ENCODE measurements around the gene COL4A1.

The COL4A1 gene

GRCh38 chr13:110282316-110282841, 24.6 kb downstream of the COL4A1 start:
- TF ChIP-seq FOXP2 (optimal IDR thresholded peaks at IDR 0.05; ENCODE audit: borderline replicate concordance, extremely low read depth, extremely low read length, insufficient read depth) (no peak), POLR2AphosphoS5 (IDR thresholded peaks at IDR 0.05; ENCODE audit: low read depth, low read length) (no peak), REST (IDR thresholded peaks at IDR 0.05; ENCODE audit: insufficient read depth in 1 of 2, low read depth in 2 of 2, low read length in 2 of 2) (no peak), TAF1 (IDR thresholded peaks at IDR 0.05; ENCODE audit: borderline replicate concordance, insufficient read depth, low read length) (no peak), SIN3A (IDR thresholded peaks at IDR 0.05; ENCODE audit: borderline replicate concordance, insufficient read depth, low read length) (no peak)

- no peak for TF ChIP-seq REST (IDR thresholded peaks at IDR 0.05; ENCODE audit: insufficient read depth in 1 of 2, low read depth in 2 of 2, low read length in 2 of 2)
- TF ChIP-seq TAF1 (IDR thresholded peaks at IDR 0.05; ENCODE audit: borderline replicate concordance, insufficient read depth, low read length) = no peak
- TF ChIP-seq SIN3A (IDR thresholded peaks at IDR 0.05; ENCODE audit: borderline replicate concordance, insufficient read depth, low read length) = no peak
- no peak for TF ChIP-seq POLR2AphosphoS5 (IDR thresholded peaks at IDR 0.05; ENCODE audit: low read depth, low read length)
- TF ChIP-seq FOXP2 (optimal IDR thresholded peaks at IDR 0.05; ENCODE audit: borderline replicate concordance, extremely low read depth, extremely low read length, insufficient read depth) = no peak
Observed at GRCh38 chr13:110281736-110282135, 25.2 kb downstream of the COL4A1 start.

GRCh38 chr13:110280985-110281688, 25.8 kb downstream of the COL4A1 start:
- TF ChIP-seq REST (IDR thresholded peaks at IDR 0.05; ENCODE audit: insufficient read depth in 1 of 2, low read depth in 2 of 2, low read length in 2 of 2) (no peak), TAF1 (IDR thresholded peaks at IDR 0.05; ENCODE audit: borderline replicate concordance, insufficient read depth, low read length) (no peak), FOXP2 (optimal IDR thresholded peaks at IDR 0.05; ENCODE audit: borderline replicate concordance, extremely low read depth, extremely low read length, insufficient read depth) (no peak), SIN3A (IDR thresholded peaks at IDR 0.05; ENCODE audit: borderline replicate concordance, insufficient read depth, low read length) (no peak), POLR2AphosphoS5 (IDR thresholded peaks at IDR 0.05; ENCODE audit: low read depth, low read length) (no peak)

DNA sequence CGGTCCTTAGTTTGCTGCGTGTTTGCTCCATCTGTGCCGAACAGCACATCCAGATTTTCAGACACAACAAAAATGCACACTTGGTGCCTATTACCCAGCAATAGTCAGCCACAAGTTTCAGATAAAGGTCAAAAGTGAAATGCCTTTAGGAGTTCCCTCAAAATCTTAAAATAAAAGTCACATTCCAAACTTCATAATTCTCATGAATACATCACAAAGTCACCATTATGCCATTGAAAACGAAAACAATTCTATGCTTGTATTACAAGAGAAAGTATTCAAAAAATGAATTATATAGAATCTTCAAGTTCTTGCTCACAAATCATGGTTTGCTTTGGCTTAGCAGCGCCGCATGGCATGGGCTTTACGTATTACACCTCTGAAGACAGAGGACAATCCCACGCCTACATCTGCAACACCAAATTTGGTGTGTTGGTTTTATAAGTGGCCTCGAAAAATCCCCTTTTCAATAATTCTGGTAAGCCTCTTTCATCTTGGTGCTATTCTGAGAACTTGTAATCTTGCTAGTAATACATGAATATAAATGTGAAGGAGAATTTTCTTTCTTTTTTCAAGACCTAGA, 26.6 kb downstream of the COL4A1 start:
- TF ChIP-seq POLR2AphosphoS5 (IDR thresholded peaks at IDR 0.05; ENCODE audit: low read depth, low read length) (no peak), SIN3A (IDR thresholded peaks at IDR 0.05; ENCODE audit: borderline replicate concordance, insufficient read depth, low read length) (no peak), FOXP2 (optimal IDR thresholded peaks at IDR 0.05; ENCODE audit: borderline replicate concordance, extremely low read depth, extremely low read length, insufficient read depth) (no peak), REST (IDR thresholded peaks at IDR 0.05; ENCODE audit: insufficient read depth in 1 of 2, low read depth in 2 of 2, low read length in 2 of 2) (no peak), TAF1 (IDR thresholded peaks at IDR 0.05; ENCODE audit: borderline replicate concordance, insufficient read depth, low read length) (no peak)
